Activated naive CD4-positive, alpha-beta T cell treated with anti-CD3 and anti-CD28 coated beads, Interleukin-2, amount 10 ng/mL, durations not matched to agents 7 days and 5 days (primary cell): Measurements from ENCODE around the gene FBXW5.
A peak's percentile ranks its signal among the peaks of the same experiment; 100 is the strongest.

Source experiments
- CTCF ChIA-PET: fragments of 350-600 bp; sonication (Branson Sonifier 250); formaldehyde crosslinking; loops from one replicate; lab custom pipeline; 2021; ENCODE audit warnings: antibody characterized with exemption; lab: Charles Lee
- DNase-seq: peaks from one replicate; pipeline ENCODE4 v3.0.0-alpha.2; 2020
- H3K27ac Mint-ChIP-seq: one replicate; pipeline ENCODE4 v1.8.0; 2021; ENCODE audit warnings: mild to moderate bottlenecking, moderate library complexity, mixed read lengths
- H3K27me3 Mint-ChIP-seq: one replicate; pipeline ENCODE4 v1.8.0; 2021; ENCODE audit warnings: mild to moderate bottlenecking, mixed read lengths
- H3K36me3 Mint-ChIP-seq: one replicate; pipeline ENCODE4 v1.8.0; 2021; ENCODE audit warnings: mixed read lengths
- H3K4me1 Mint-ChIP-seq: one replicate; pipeline ENCODE4 v1.8.0; 2021; ENCODE audit warnings: mixed read lengths
- H3K4me3 Mint-ChIP-seq: one replicate; pipeline ENCODE4 v1.8.0; 2021; ENCODE audit warnings: mild to moderate bottlenecking, moderate library complexity, mixed read lengths
- H3K9me3 Mint-ChIP-seq: one replicate; pipeline ENCODE4 v1.8.0; 2021; ENCODE audit warnings: mixed read lengths

Gene FBXW5

GRCh38 chr9:136981588-136982231 is 37.2 kb upstream of the FBXW5 start:
- H3K27me3 Mint-ChIP-seq, result peaks cover 86% of the 10 kb centered on the region
- no peaks in the 10 kb centered on the region for H3K36me3 Mint-ChIP-seq
- H3K9me3 Mint-ChIP-seq, result no peaks in the 10 kb centered on the region
- H3K4me3 Mint-ChIP-seq, result no peak overlapping the region
- H3K27ac Mint-ChIP-seq, result no peak overlapping the region
- CTCF ChIA-PET, result no interaction called here
- DNase-seq, result no peak
- no peaks in the 10 kb centered on the region for H3K4me1 Mint-ChIP-seq

GRCh38 chr9:136980669-136981478 is 36.3 kb upstream of the FBXW5 start:
- CTCF ChIA-PET, result no interaction called here
- H3K36me3 Mint-ChIP-seq, result no peaks in the 10 kb centered on the region
- H3K27ac Mint-ChIP-seq, result no peak overlapping the region
- H3K4me1 Mint-ChIP-seq, result peaks cover 6% of the 10 kb centered on the region
- H3K27me3 Mint-ChIP-seq, result peaks cover 86% of the 10 kb centered on the region
- no peak overlapping the region for H3K4me3 Mint-ChIP-seq
- no peaks in the 10 kb centered on the region for H3K9me3 Mint-ChIP-seq
- no peak for DNase-seq

- Mint-ChIP-seq H3K4me1 (peaks cover 15% of the 10 kb centered on the region), H3K36me3 (no peaks in the 10 kb centered on the region), H3K27me3 (peaks cover 86% of the 10 kb centered on the region), H3K4me3 (no peak overlapping the region), H3K27ac (no peak overlapping the region), H3K9me3 (no peaks in the 10 kb centered on the region)
- DNase-seq, result no peak
- CTCF ChIA-PET, result interaction anchor here (2.7 kb wide), 1 partner anchor 49 kb away, joined by 7 read pairs; no protein-coding TSS in a partner anchor
Observed at GRCh38 chr9:136979769-136980587, 35.4 kb upstream of the FBXW5 start.

- CTCF ChIA-PET, result interaction anchor here (2.7 kb wide), 1 partner anchor 50 kb away, joined by 7 read pairs; no protein-coding TSS in a partner anchor
- H3K27ac Mint-ChIP-seq, result no peak overlapping the region
- peaks cover 78% of the 10 kb centered on the region for H3K27me3 Mint-ChIP-seq
- no peaks in the 10 kb centered on the region for H3K36me3 Mint-ChIP-seq
- H3K4me3 Mint-ChIP-seq, result no peak overlapping the region
- H3K9me3 Mint-ChIP-seq, result no peaks in the 10 kb centered on the region
- DNase-seq, result no peak
- peaks cover 25% of the 10 kb centered on the region for H3K4me1 Mint-ChIP-seq
Observed at GRCh38 chr9:136978865-136979544, 34.5 kb upstream of the FBXW5 start.

GRCh38 chr9:136978073-136978864 is 33.7 kb upstream of the FBXW5 start:
- H3K27me3 Mint-ChIP-seq, result peaks cover 76% of the 10 kb centered on the region
- no peak overlapping the region for H3K27ac Mint-ChIP-seq
- H3K36me3 Mint-ChIP-seq, result no peaks in the 10 kb centered on the region
- H3K9me3 Mint-ChIP-seq, result no peaks in the 10 kb centered on the region
- H3K4me1 Mint-ChIP-seq, result peaks cover 26% of the 10 kb centered on the region
- H3K4me3 Mint-ChIP-seq, result no peak overlapping the region
- CTCF ChIA-PET, result interaction anchor here (1.0 to 2.7 kb wide), 2 partner anchors 51 to 136 kb away, joined by 3 to 7 read pairs; partner anchors contain the start of gene AJM1
- peak; percentile 82 for DNase-seq

- H3K4me3 Mint-ChIP-seq, result no peak overlapping the region
Observed at GRCh38 chr9:136977649-136978072, 33.1 kb upstream of the FBXW5 start.

GRCh38 chr9:136977223-136977622 is 32.7 kb upstream of the FBXW5 start, which contains the start of gene PTGDS:
TSS of gene PTGDS (plus strand) at chr9:136977504. CDS start at chr9:136977579, 75 bp downstream.
- H3K36me3 Mint-ChIP-seq, result no peaks in the 10 kb centered on the region
- H3K27me3 Mint-ChIP-seq, result peaks cover 65% of the 10 kb centered on the region
- CTCF ChIA-PET, result no interaction called here
- no peaks in the 10 kb centered on the region for H3K9me3 Mint-ChIP-seq
- no peak for DNase-seq
- peak within 1 kb of the TSS; percentile 44 for H3K4me3 Mint-ChIP-seq
- H3K4me1 Mint-ChIP-seq, result peaks cover 26% of the 10 kb centered on the region
- H3K27ac Mint-ChIP-seq, result peak within 1 kb of the TSS; percentile 11

More at GRCh38 chr9:136977649-136978072, 33.1 kb upstream of the FBXW5 start:
- CTCF ChIA-PET, result interaction anchor here (1.0 to 2.7 kb wide), 2 partner anchors 52 to 135 kb away, joined by 3 to 7 read pairs; partner anchors contain the start of gene AJM1
- peaks cover 70% of the 10 kb centered on the region for H3K27me3 Mint-ChIP-seq
- no peaks in the 10 kb centered on the region for H3K36me3 Mint-ChIP-seq
- peaks cover 26% of the 10 kb centered on the region for H3K4me1 Mint-ChIP-seq
- H3K9me3 Mint-ChIP-seq, result no peaks in the 10 kb centered on the region
- DNase-seq, result no peak
- no peak overlapping the region for H3K27ac Mint-ChIP-seq

GRCh38 chr9:136975644-136976043 is 31.1 kb upstream of the FBXW5 start:
- H3K4me3 Mint-ChIP-seq, result peak overlapping the region; percentile 58
- H3K36me3 Mint-ChIP-seq, result no peaks in the 10 kb centered on the region
- peaks cover 26% of the 10 kb centered on the region for H3K4me1 Mint-ChIP-seq
- H3K9me3 Mint-ChIP-seq, result no peaks in the 10 kb centered on the region
- DNase-seq, result peak; percentile 59
- peak overlapping the region; percentile 73 for H3K27ac Mint-ChIP-seq
- CTCF ChIA-PET, result interaction anchor here (0.7 to 3.4 kb wide), 7 partner anchors 10 to 60 kb away, joined by 3 to 25 read pairs (median 3); partner anchors contain the start of gene PAXX
- H3K27me3 Mint-ChIP-seq, result peaks cover 51% of the 10 kb centered on the region

GRCh38 chr9:136974817-136975535 is 30.4 kb upstream of the FBXW5 start:
- H3K4me1 Mint-ChIP-seq, result peaks cover 26% of the 10 kb centered on the region
- no peaks in the 10 kb centered on the region for H3K9me3 Mint-ChIP-seq
- peak overlapping the region; percentile 73 for H3K27ac Mint-ChIP-seq
- peak overlapping the region; percentile 58 for H3K4me3 Mint-ChIP-seq
- CTCF ChIA-PET, result interaction anchor here (0.7 to 3.4 kb wide), 6 partner anchors 16 to 61 kb away, joined by 3 to 25 read pairs (median 3); partner anchors contain the start of genes ABCA2 and PAXX
- H3K27me3 Mint-ChIP-seq, result peaks cover 46% of the 10 kb centered on the region
- peak; percentile 45 for DNase-seq
- no peaks in the 10 kb centered on the region for H3K36me3 Mint-ChIP-seq

- H3K4me3 Mint-ChIP-seq, result no peak overlapping the region
- H3K27ac Mint-ChIP-seq, result no peak overlapping the region
- no peaks in the 10 kb centered on the region for H3K9me3 Mint-ChIP-seq
- H3K27me3 Mint-ChIP-seq, result peaks cover 41% of the 10 kb centered on the region
- H3K36me3 Mint-ChIP-seq, result no peaks in the 10 kb centered on the region
- CTCF ChIA-PET, result interaction anchor here (1.3 to 3.4 kb wide), 4 partner anchors 15 to 62 kb away, joined by 3 to 25 read pairs (median 4); partner anchors contain the start of gene ABCA2
- no peak for DNase-seq
- peaks cover 26% of the 10 kb centered on the region for H3K4me1 Mint-ChIP-seq
Observed at GRCh38 chr9:136973618-136974617, 29.4 kb upstream of the FBXW5 start.

GRCh38 chr9:136972743-136973142 is 28.2 kb upstream of the FBXW5 start:
- Mint-ChIP-seq H3K9me3 (no peaks in the 10 kb centered on the region), H3K36me3 (no peaks in the 10 kb centered on the region), H3K27ac (no peak overlapping the region), H3K27me3 (peaks cover 39% of the 10 kb centered on the region), H3K4me1 (peaks cover 26% of the 10 kb centered on the region), H3K4me3 (no peak overlapping the region)
- CTCF ChIA-PET, result no interaction called here
- no peak for DNase-seq
